ENCODE data around the gene SNAPC2. TPM values are rescaled to one million over a fixed set of nuclear protein-coding genes. Genes with fewer than 3 reads are reported as not detected.

Gene SNAPC2
- total RNA-seq, 1 experiment from 2014 or later: 24.1 TPM

GRCh38 chr19:7910321-7911161 is 9.6 kb upstream of the SNAPC2 start:
- no peak for TF ChIP-seq CTCF (IDR thresholded peaks at IDR 0.05; ENCODE audit: unreplicated experiment)
- no TSS peak for BruUV-seq (replicated peaks)
- Mint-ChIP-seq H3K4me3 (ENCODE audit: unreplicated experiment) (no peak overlapping the region), H3K27ac (ENCODE audit: low read depth, unreplicated experiment) (no peak overlapping the region), H3K27me3 (ENCODE audit: insufficient read depth, unreplicated experiment) (no peaks in the 10 kb centered on the region), H3K4me1 (ENCODE audit: insufficient read depth, unreplicated experiment) (peaks cover 12% of the 10 kb centered on the region), H3K9me3 (ENCODE audit: unreplicated experiment) (no peaks in the 10 kb centered on the region), H3K36me3 (ENCODE audit: insufficient read depth, unreplicated experiment) (peaks cover 37% of the 10 kb centered on the region)
- no peak for DNase-seq (ENCODE audit: unreplicated experiment)
- intact Hi-C loops (cut with micrococcal nuclease): no loop called here
- CTCF ChIA-PET: no interaction called here
- POLR2A ChIA-PET: interaction anchor here (1.3 kb wide), 1 partner anchor 9 kb away, joined by 5 read pairs; the partner anchor contains the start of gene SNAPC2

- no peaks in the 10 kb centered on the region for H3K27me3 Mint-ChIP-seq (ENCODE audit: insufficient read depth, unreplicated experiment)
- no peaks in the 10 kb centered on the region for H3K9me3 Mint-ChIP-seq (ENCODE audit: unreplicated experiment)
- BruUV-seq (replicated peaks): no TSS peak
- no peak overlapping the region for H3K4me3 Mint-ChIP-seq (ENCODE audit: unreplicated experiment)
- peaks cover 34% of the 10 kb centered on the region for H3K36me3 Mint-ChIP-seq (ENCODE audit: insufficient read depth, unreplicated experiment)
- H3K4me1 Mint-ChIP-seq (ENCODE audit: insufficient read depth, unreplicated experiment): peaks cover 6% of the 10 kb centered on the region
- no peak overlapping the region for H3K27ac Mint-ChIP-seq (ENCODE audit: low read depth, unreplicated experiment)
- no peak for TF ChIP-seq CTCF (IDR thresholded peaks at IDR 0.05; ENCODE audit: unreplicated experiment)
- intact Hi-C loops (cut with micrococcal nuclease): no loop called here
- CTCF ChIA-PET: no interaction called here
- POLR2A ChIA-PET: interaction anchor here (0.6 to 1.0 kb wide), 2 partner anchors 8 to 1518 kb away, joined by 4 to 6 read pairs; partner anchors contain the start of gene MAP2K7
- DNase-seq (ENCODE audit: unreplicated experiment): no peak
These were observed 8.5 kb upstream of the SNAPC2 start for GRCh38 chr19:7911508-7912143.

- BruUV-seq (replicated peaks): no TSS peak
- H3K9me3 Mint-ChIP-seq (ENCODE audit: unreplicated experiment): no peaks in the 10 kb centered on the region
- no peak overlapping the region for H3K4me3 Mint-ChIP-seq (ENCODE audit: unreplicated experiment)
- H3K27ac Mint-ChIP-seq (ENCODE audit: low read depth, unreplicated experiment): no peak overlapping the region
- intact Hi-C loops (cut with micrococcal nuclease): no loop called here
- no peaks in the 10 kb centered on the region for H3K27me3 Mint-ChIP-seq (ENCODE audit: insufficient read depth, unreplicated experiment)
- POLR2A ChIA-PET: interaction anchor here (0.6 to 1.0 kb wide), 2 partner anchors 9 to 1518 kb away, joined by 4 to 6 read pairs; partner anchors contain the start of gene MAP2K7
- peaks cover 4% of the 10 kb centered on the region for H3K4me1 Mint-ChIP-seq (ENCODE audit: insufficient read depth, unreplicated experiment)
- H3K36me3 Mint-ChIP-seq (ENCODE audit: insufficient read depth, unreplicated experiment): peaks cover 34% of the 10 kb centered on the region
- no peak for TF ChIP-seq CTCF (IDR thresholded peaks at IDR 0.05; ENCODE audit: unreplicated experiment)
- CTCF ChIA-PET: interaction anchor here (0.7 kb wide), 1 partner anchor 127 kb away, joined by 3 read pairs; no protein-coding TSS in a partner anchor
- no peak for DNase-seq (ENCODE audit: unreplicated experiment)
These were observed 7.9 kb upstream of the SNAPC2 start for GRCh38 chr19:7912144-7912696.

Measured in MCF 10A (cell line).